HCT116 (cell line): ENCODE results near the gene ZNF747. TPM values are rescaled to one million over a fixed set of nuclear protein-coding genes. Genes with fewer than 3 reads are reported as not detected.

Experiments
- ATAC-seq: fragments of 200-7000 bp; cut with Tn5 transposase; 2 replicates; pipeline ENCODE4 v1.9.1; 2020; ENCODE audit warnings: mild to moderate bottlenecking, moderate library complexity
- BruUV-seq: library from RNA; stranded (reverse); fragments of 400-500 nt; replicated peaks from 2 replicates; lab custom pipeline; 2021; lab: Mats Ljungman, UMichigan
- CTCF ChIA-PET: fragments of 300-600 bp; sonication (Branson Sonifier 250); formaldehyde crosslinking; loops from one replicate; lab custom pipeline; 2021; ENCODE audit warnings: antibody characterized with exemption; lab: Charles Lee
- POLR2A ChIA-PET: fragments of 300-600, 350-600 bp; sonication (Branson Sonifier 250); formaldehyde crosslinking; loops from one replicate; lab custom pipeline; 2021; ENCODE audit warnings: antibody characterized with exemption; lab: Charles Lee
- RAD21 ChIA-PET, 2 experiments: fragments of 300-600 bp; sonication (Branson Sonifier 250); formaldehyde crosslinking; loops; one replicate each; lab custom pipeline; 2023; ENCODE audit warnings: low total read pairs in 2 of 2; ENCODE audit not compliant: uncharacterized antibody in 2 of 2, unreplicated experiment in 2 of 2, low non-redundant PET in 1 of 2; lab: Charles Lee
- DNase-seq: peaks from one replicate; pipeline ENCODE4 v3.0.0-alpha.2; 2010; ENCODE audit warnings: low read depth, low spot score
- H2AFZ ChIP-seq: fragments of 200-600 bp; shearing (Covaris generic), sonication (generic); 2 replicates; pipeline ENCODE4 v1.6.1; 2017; ENCODE audit warnings: low read depth, mixed run types, mixed read lengths, antibody characterized with exemption, low read length; ENCODE audit not compliant: poor library complexity, severe bottlenecking
- H3K27ac ChIP-seq: 2 replicates; pipeline ENCODE4 v1.5.1; 2012; ENCODE audit warnings: low read depth, low read length
- H3K27me3 ChIP-seq: fragments of 200-600 bp; sonication (generic); 2 replicates; pipeline ENCODE4 v1.6.1; 2016; ENCODE audit warnings: mixed run types, low read length, mixed read lengths; ENCODE audit not compliant: insufficient read depth
- H3K36me3 ChIP-seq, 2 experiments: fragments of 200-500 bp in 1 of 2; fragments of 200-600 bp in 1 of 2; sonication (Bioruptor generic) in 1 of 2; sonication (generic) in 1 of 2; 2 replicates each; pipeline versions ENCODE4 v1.5.1 to v1.6.1; 2014 to 2016; ENCODE audit warnings: low read length in 2 of 2, inconsistent platforms in 1 of 2, mixed read lengths in 1 of 2, mixed run types in 1 of 2; ENCODE audit not compliant: insufficient read depth in 2 of 2, control insufficient read depth in 1 of 2
- H3K4me1 ChIP-seq, 2 experiments: fragments of 200-600 bp in 1 of 2; sonication (generic) in 1 of 2; 2 replicates each; pipeline versions ENCODE4 v1.5.1 to v1.6.1; 2012 to 2017; ENCODE audit warnings: low read length in 2 of 2, inconsistent platforms in 1 of 2, mild to moderate bottlenecking in 1 of 2, mixed read lengths in 1 of 2, mixed run types in 1 of 2, moderate library complexity in 1 of 2; ENCODE audit not compliant: insufficient read depth in 2 of 2, control insufficient read depth in 1 of 2
- H3K4me2 ChIP-seq: fragments of 200-600 bp; sonication (generic); 2 replicates; pipeline ENCODE4 v1.6.1; 2017; ENCODE audit warnings: mixed run types, low read length, mixed read lengths
- H3K4me3 ChIP-seq, 2 experiments: fragments of 200-600 bp in 1 of 2; sonication (generic) in 1 of 2; replicated peaks in 1 of 2; 2 replicates each; pipeline ENCODE4 v1.5.1; 2011 to 2016; ENCODE audit warnings: low read length in 2 of 2, control low read depth in 1 of 2, low read depth in 1 of 2, mild to moderate bottlenecking in 1 of 2, mixed read lengths in 1 of 2, mixed run types in 1 of 2
- H3K79me2 ChIP-seq: fragments of 200-600 bp; sonication (generic); 2 replicates; pipeline ENCODE4 v1.6.1; 2017; ENCODE audit warnings: mild to moderate bottlenecking, mixed run types, low read length, moderate library complexity, mixed read lengths; ENCODE audit not compliant: insufficient read depth
- H3K9ac ChIP-seq: fragments of 200-600 bp; sonication (generic); 2 replicates; pipeline ENCODE4 v1.6.1; 2016; ENCODE audit warnings: low read length, mixed read lengths
- H3K9me2 ChIP-seq: fragments of 200-600 bp; sonication (generic), shearing (Covaris generic); 2 replicates; pipeline ENCODE4 v1.6.1; 2017; ENCODE audit warnings: mixed run types, mild to moderate bottlenecking, moderate library complexity; ENCODE audit not compliant: insufficient read depth
- H3K9me3 ChIP-seq, 2 experiments: fragments of 200-500 bp in 1 of 2; fragments of 200-600 bp in 1 of 2; sonication (Bioruptor generic) in 1 of 2; sonication (generic) in 1 of 2; 2 replicates each; pipeline ENCODE4 v1.6.1; 2014 to 2017; ENCODE audit warnings: low read length in 2 of 2, mixed read lengths in 2 of 2, inconsistent platforms in 1 of 2, low read depth in 1 of 2, mild to moderate bottlenecking in 1 of 2, mixed run types in 1 of 2, moderate library complexity in 1 of 2; ENCODE audit not compliant: control insufficient read depth in 1 of 2, insufficient read depth in 1 of 2
- H4K20me1 ChIP-seq: fragments of 200-600 bp; sonication (generic), shearing (Covaris generic); 2 replicates; pipeline ENCODE4 v1.6.1; 2017; ENCODE audit warnings: mixed run types, mild to moderate bottlenecking, moderate library complexity; ENCODE audit not compliant: insufficient read depth
- CEBPB ChIP-seq: IDR thresholded peaks from 2 replicates; pipeline ENCODE4 v1.6.1; 2012; ENCODE audit warnings: low read depth
- ELF1 ChIP-seq: IDR thresholded peaks from 2 replicates; pipeline ENCODE4 v1.6.1; 2012; ENCODE audit warnings: low read depth, borderline replicate concordance
- EZH2 ChIP-seq: fragments of 200-600 bp; sonication (generic); IDR thresholded peaks from 2 replicates; pipeline ENCODE4 v1.6.1; 2017; ENCODE audit warnings: antibody characterized with exemption, mixed run types
- EZH2phosphoT487 ChIP-seq: fragments of 200-600 bp; IDR thresholded peaks from 2 replicates; pipeline ENCODE4 v1.6.1; 2018; ENCODE audit warnings: antibody characterized with exemption, borderline replicate concordance
- POLR2A ChIP-seq: IDR thresholded peaks from 2 replicates; pipeline ENCODE4 v1.7.0; 2011; ENCODE audit warnings: borderline replicate concordance; ENCODE audit not compliant: insufficient read depth, insufficient read length; ENCODE audit errors: extremely low read depth
- POLR2AphosphoS5 ChIP-seq: IDR thresholded peaks from 2 replicates; pipeline ENCODE4 v1.6.1; 2011; ENCODE audit warnings: mild to moderate bottlenecking, low read depth, low read length, moderate library complexity
- RAD21 ChIP-seq: IDR thresholded peaks from 2 replicates; pipeline ENCODE4 v1.6.1; 2012; ENCODE audit warnings: low read depth, mild to moderate bottlenecking
- SIN3A ChIP-seq: IDR thresholded peaks from 2 replicates; pipeline ENCODE4 v1.6.1; 2012; ENCODE audit warnings: low read depth
- SP1 ChIP-seq: IDR thresholded peaks from 2 replicates; pipeline ENCODE4 v1.6.1; 2012; ENCODE audit warnings: low read depth
- SRF ChIP-seq: IDR thresholded peaks from 2 replicates; pipeline ENCODE4 v1.6.1; 2012; ENCODE audit warnings: low read depth
- YY1 ChIP-seq: IDR thresholded peaks from 2 replicates; pipeline ENCODE4 v1.6.1; 2011; ENCODE audit warnings: low read length, low read depth, moderate library complexity, mild to moderate bottlenecking; ENCODE audit not compliant: insufficient replicate concordance; ENCODE audit errors: extremely low read depth
- ZFX ChIP-seq: fragments of 450-650 bp; IDR thresholded peaks from 2 replicates; pipeline ENCODE4 v1.6.1; 2017
- ZNF274 ChIP-seq: fragments of 200-500 bp; sonication (Bioruptor generic); IDR thresholded peaks from 2 replicates; pipeline ENCODE4 v1.6.1; 2014; ENCODE audit warnings: mild to moderate bottlenecking, low read depth, low read length, inconsistent platforms
- intact Hi-C: fragments of 100-400 bp; cut with micrococcal nuclease; formaldehyde crosslinking; loops from 2 replicates; pipeline ENCODE4 v1.10.0; 2022
- total RNA-seq: library from RNA; stranded (reverse); gene quantifications from one replicate; pipeline ENCODE4 v1.2.1, GENCODE V29; 2021; ENCODE audit not compliant: unreplicated experiment
- TF ChIP-seq, protein P1 (sequence below): IDR thresholded peaks from 2 replicates; pipeline ENCODE4 v1.6.1; 2012
- TF ChIP-seq, protein P2 (sequence below): IDR thresholded peaks from 2 replicates; pipeline ENCODE4 v1.6.1; 2012
- TF ChIP-seq, protein P3 (sequence below), 3 experiments: fragments of 200-600 bp in 1 of 3; sonication (generic) in 1 of 3; IDR thresholded peaks in 2 of 3; conservative IDR thresholded peaks in 1 of 3; 2 replicates each; pipeline ENCODE4 v1.5.1; 2012 to 2017; ENCODE audit warnings: low read depth in 2 of 3, low read length in 2 of 3, antibody characterized with exemption in 1 of 3, borderline replicate concordance in 1 of 3, control low read depth in 1 of 3, mild to moderate bottlenecking in 1 of 3, mixed read lengths in 1 of 3, mixed run types in 1 of 3, moderate library complexity in 1 of 3; ENCODE audit not compliant: insufficient read depth in 1 of 3

ZNF747 gene
- total RNA-seq, 1 experiment from 2014 or later: 2.1 TPM

DNA sequence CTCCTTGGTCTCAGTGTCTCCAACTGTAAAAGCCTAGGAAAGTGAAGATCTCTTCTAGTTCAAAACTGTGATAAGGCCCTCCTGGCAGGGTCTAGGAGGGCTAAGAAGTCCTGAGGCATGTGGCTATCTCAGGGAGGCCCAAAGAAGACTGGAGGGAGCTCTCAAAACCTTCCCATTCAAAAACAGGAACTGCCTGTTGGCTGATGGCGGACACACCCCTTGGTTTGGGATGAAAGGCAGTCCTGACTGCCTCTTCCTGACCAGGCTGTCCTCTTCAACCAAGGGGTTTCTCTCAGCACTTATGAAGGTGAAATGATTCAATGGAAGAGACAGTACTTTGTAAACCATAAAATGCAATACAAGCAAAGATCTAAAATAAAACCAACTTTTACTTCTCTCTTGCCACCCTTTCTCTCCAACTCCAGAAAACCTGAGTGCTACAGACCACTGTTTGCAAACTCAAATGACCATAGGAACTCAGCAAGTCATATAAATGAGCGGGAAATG, 18.8 kb upstream of the ZNF747 start:
- POLR2A ChIA-PET: no interaction called here
- H3K4me1 ChIP-seq: peaks cover 6 to 20% of the 10 kb centered on the region in 2 experiments
- ATAC-seq (no peak), DNase-seq (no peak)
- no peak overlapping the region for H2AFZ ChIP-seq
- peaks cover 14% of the 10 kb centered on the region; the same call in 1 of the 2 replicates for H3K79me2 ChIP-seq
- intact Hi-C loops: no loop called here
- CTCF ChIA-PET: no interaction called here
- no peak overlapping the region for H3K9ac ChIP-seq
- no peaks in the 10 kb centered on the region for H3K9me2 ChIP-seq
- no peaks in the 10 kb centered on the region for H4K20me1 ChIP-seq
- no peaks in the 10 kb centered on the region for H3K9me3 ChIP-seq
- no peak overlapping the region for H3K4me2 ChIP-seq
- no peak overlapping the region; the same call in 1 of the 2 replicates for H3K27ac ChIP-seq
- TF ChIP-seq, protein P1, sequence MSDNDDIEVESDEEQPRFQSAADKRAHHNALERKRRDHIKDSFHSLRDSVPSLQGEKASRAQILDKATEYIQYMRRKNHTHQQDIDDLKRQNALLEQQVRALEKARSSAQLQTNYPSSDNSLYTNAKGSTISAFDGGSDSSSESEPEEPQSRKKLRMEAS: no peak
- TF ChIP-seq, protein P2, sequence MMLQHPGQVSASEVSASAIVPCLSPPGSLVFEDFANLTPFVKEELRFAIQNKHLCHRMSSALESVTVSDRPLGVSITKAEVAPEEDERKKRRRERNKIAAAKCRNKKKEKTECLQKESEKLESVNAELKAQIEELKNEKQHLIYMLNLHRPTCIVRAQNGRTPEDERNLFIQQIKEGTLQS: no peak
- TF ChIP-seq EZH2 (no peak), ZFX (no peak), ELF1 (no peak), SRF (no peak), SP1 (no peak), POLR2AphosphoS5 (no peak), POLR2A (no peak), SIN3A (no peak), ZNF274 (no peak), CEBPB (no peak), EZH2phosphoT487 (no peak), RAD21 (no peak), YY1 (no peak)
- TF ChIP-seq, protein P3, sequence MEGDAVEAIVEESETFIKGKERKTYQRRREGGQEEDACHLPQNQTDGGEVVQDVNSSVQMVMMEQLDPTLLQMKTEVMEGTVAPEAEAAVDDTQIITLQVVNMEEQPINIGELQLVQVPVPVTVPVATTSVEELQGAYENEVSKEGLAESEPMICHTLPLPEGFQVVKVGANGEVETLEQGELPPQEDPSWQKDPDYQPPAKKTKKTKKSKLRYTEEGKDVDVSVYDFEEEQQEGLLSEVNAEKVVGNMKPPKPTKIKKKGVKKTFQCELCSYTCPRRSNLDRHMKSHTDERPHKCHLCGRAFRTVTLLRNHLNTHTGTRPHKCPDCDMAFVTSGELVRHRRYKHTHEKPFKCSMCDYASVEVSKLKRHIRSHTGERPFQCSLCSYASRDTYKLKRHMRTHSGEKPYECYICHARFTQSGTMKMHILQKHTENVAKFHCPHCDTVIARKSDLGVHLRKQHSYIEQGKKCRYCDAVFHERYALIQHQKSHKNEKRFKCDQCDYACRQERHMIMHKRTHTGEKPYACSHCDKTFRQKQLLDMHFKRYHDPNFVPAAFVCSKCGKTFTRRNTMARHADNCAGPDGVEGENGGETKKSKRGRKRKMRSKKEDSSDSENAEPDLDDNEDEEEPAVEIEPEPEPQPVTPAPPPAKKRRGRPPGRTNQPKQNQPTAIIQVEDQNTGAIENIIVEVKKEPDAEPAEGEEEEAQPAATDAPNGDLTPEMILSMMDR (IDR thresholded peaks at IDR 0.05 in 2 of 3, conservative IDR thresholded peaks at IDR 0.05 in 1 of 3; ENCODE audit: borderline replicate concordance in 1 of 3, insufficient read depth in 1 of 3, low read depth in 2 of 3, low read length in 2 of 3): no peak
- H3K4me3 ChIP-seq: no peak overlapping the region
- RAD21 ChIA-PET: no interaction called here
- H3K27me3 ChIP-seq: no peaks in the 10 kb centered on the region
- peaks cover 4% of the 10 kb centered on the region in 2 experiments; a peak in 2 of 4 replicates for H3K36me3 ChIP-seq
- BruUV-seq: no TSS peak
